ENCODE data around the gene AZU1.

AZU1 gene

GRCh38 chr19:879711-880438 lies 52.2 kb downstream of the AZU1 start:
- DNase-seq (no peak), ATAC-seq (ENCODE audit: insufficient read depth, low read depth) (no peak)
- Histone ChIP-seq H3K27me3 (ENCODE audit: insufficient read depth, low read length, poor library complexity) (no peaks in the 10 kb centered on the region), H3K79me2 (ENCODE audit: insufficient read depth, low read length) (no peaks in the 10 kb centered on the region), H2AFZ (ENCODE audit: low read depth, low read length) (no peak overlapping the region), H3K4me1 (ENCODE audit: insufficient read depth, low read length) (no peaks in the 10 kb centered on the region), H3K36me3 (ENCODE audit: insufficient read depth, low read length) (peaks cover 68% of the 10 kb centered on the region), H3K9me3 (ENCODE audit: insufficient read depth, low read length, severe bottlenecking) (no peaks in the 10 kb centered on the region), H3K27ac (ENCODE audit: low read length) (no peak overlapping the region), H3K4me3 (ENCODE audit: low read depth in 1 of 2, low read length in 2 of 2) (no peak overlapping the region), H4K20me1 (ENCODE audit: insufficient read depth, low read length) (no peaks in the 10 kb centered on the region; the same call in 1 of the 2 replicates), H3K9ac (ENCODE audit: low read depth, low read length) (no peak overlapping the region), H3K4me2 (ENCODE audit: insufficient read depth, low read length) (no peak overlapping the region)
- TF ChIP-seq CTCF (IDR thresholded peaks at IDR 0.05; ENCODE audit: borderline replicate concordance, extremely low read depth, low read length, poor library complexity, severe bottlenecking) (no peak), EZH2 (IDR thresholded peaks at IDR 0.05; ENCODE audit: borderline replicate concordance, low read depth, low read length, severe bottlenecking) (no peak)

Measured in DND-41 (cell line).